Upper lobe of right lung (tissue), 1 donor: ENCODE results near the gene TEKT5. TPM values are rescaled to one million over a fixed set of nuclear protein-coding genes. Genes with fewer than 3 reads are reported as not detected.
A peak's percentile ranks its signal among the peaks of the same experiment; 100 is the strongest.
"Not testable (repeated sequence)": the region's sequence is repeated elsewhere in the genome, so short reads cannot be mapped to it uniquely, and the experiment has no call there.

Experiments
- ATAC-seq: fragments of 200-7000 bp; cut with Tn5 transposase; one replicate; pipeline ENCODE4 v1.9.1; 2020; ENCODE audit warnings: mild to moderate bottlenecking, moderate library complexity
- DNase-seq: peaks from one replicate; pipeline ENCODE4 v3.0.0-alpha.2; 2020
- H3K27ac ChIP-seq: fragments of 200-600 bp; one replicate; pipeline ENCODE4 v1.8.0; 2022
- H3K27me3 ChIP-seq: fragments of 200-600 bp; one replicate; pipeline ENCODE4 v1.8.0; 2022; ENCODE audit warnings: mild to moderate bottlenecking
- H3K36me3 ChIP-seq: fragments of 200-600 bp; one replicate; pipeline ENCODE4 v1.8.0; 2022
- H3K4me1 ChIP-seq: fragments of 200-600 bp; one replicate; pipeline ENCODE4 v1.8.0; 2022
- H3K4me3 ChIP-seq: fragments of 200-600 bp; one replicate; pipeline ENCODE4 v1.8.0; 2022; ENCODE audit warnings: mild to moderate bottlenecking
- H3K9me3 ChIP-seq: fragments of 200-600 bp; one replicate; pipeline ENCODE4 v1.8.0; 2022
- CTCF ChIP-seq: fragments of 200-600 bp; IDR thresholded peaks from one replicate; pipeline ENCODE4 v1.8.0; 2022; ENCODE audit warnings: antibody characterized with exemption
- intact Hi-C: fragments of 100-400 bp; cut with DNase I; formaldehyde crosslinking; loops from one replicate; pipeline ENCODE4 v1.11.0; 2022
- total RNA-seq: library from RNA; stranded (reverse); fragmentation: NEBNext Ultra II Directional; extraction: Animal tissue kit (Norgen Biotek cat#: 25700); gene quantifications from one replicate; pipeline ENCODE4 v1.2.1, GENCODE V29; 2021
- donor health status: DM: no; HTN: yes; CAD: no; lungs with severe emphysema.

The TEKT5 gene
- total RNA-seq, 1 donor from 2014 or later = not detected

GRCh38 chr16:10656618-10657017 is 38.1 kb downstream of the TEKT5 start:
- no peak for TF ChIP-seq CTCF
- no peak for ATAC-seq
- no peaks in the 10 kb centered on the region for H3K36me3 ChIP-seq
- H3K27me3 ChIP-seq = no peaks in the 10 kb centered on the region
- no peaks in the 10 kb centered on the region for H3K9me3 ChIP-seq
- H3K4me3 ChIP-seq = no peak overlapping the region
- intact Hi-C loops = no loop called here
- H3K4me1 ChIP-seq = no peaks in the 10 kb centered on the region
- no peak for DNase-seq
- H3K27ac ChIP-seq = no peak overlapping the region

- H3K4me1 ChIP-seq = no peaks in the 10 kb centered on the region
- no peak for DNase-seq
- intact Hi-C loops = no loop called here
- no peak for ATAC-seq
- no peak overlapping the region for H3K4me3 ChIP-seq
- no peaks in the 10 kb centered on the region for H3K9me3 ChIP-seq
- TF ChIP-seq CTCF = no peak
- no peaks in the 10 kb centered on the region for H3K36me3 ChIP-seq
- H3K27me3 ChIP-seq = no peaks in the 10 kb centered on the region
- no peak overlapping the region for H3K27ac ChIP-seq
Measured at GRCh38 chr16:10655415-10655977, 39.2 kb downstream of the TEKT5 start.

GRCh38 chr16:10654592-10655414 is 39.9 kb downstream of the TEKT5 start:
- H3K9me3 ChIP-seq = no peaks in the 10 kb centered on the region
- intact Hi-C loops = no loop called here
- ATAC-seq (no peak), DNase-seq (no peak)
- no peak for TF ChIP-seq CTCF
- H3K27me3 ChIP-seq = no peaks in the 10 kb centered on the region
- no peak overlapping the region for H3K27ac ChIP-seq
- no peak overlapping the region for H3K4me3 ChIP-seq
- H3K36me3 ChIP-seq = no peaks in the 10 kb centered on the region
- no peaks in the 10 kb centered on the region for H3K4me1 ChIP-seq

GRCh38 chr16:10652730-10653590 is 41.8 kb downstream of the TEKT5 start:
- DNase-seq (peak; percentile 95), ATAC-seq (peak; percentile 97)

GRCh38 chr16:10649098-10649497 is 45.6 kb downstream of the TEKT5 start:
- ATAC-seq, intact Hi-C loops, DNase-seq, H3K27me3 ChIP-seq, H3K4me1 ChIP-seq, H3K36me3 ChIP-seq, H3K27ac ChIP-seq, H3K4me3 ChIP-seq, H3K9me3 ChIP-seq: not testable (repeated sequence)

More at GRCh38 chr16:10652730-10653590, 41.8 kb downstream of the TEKT5 start:
- Histone ChIP-seq H3K27ac (peak overlapping the region; percentile 71), H3K4me3 (no peak overlapping the region), H3K27me3 (no peaks in the 10 kb centered on the region), H3K4me1 (no peaks in the 10 kb centered on the region), H3K36me3 (no peaks in the 10 kb centered on the region), H3K9me3 (no peaks in the 10 kb centered on the region)
- intact Hi-C loops = no loop called here
- no peak for TF ChIP-seq CTCF
